Adrenal gland (tissue), 19 donors: ENCODE results near the gene BCL2. TPM values are rescaled to one million over a fixed set of nuclear protein-coding genes. Genes with fewer than 3 reads are reported as not detected.

Experiments used
- DNase-seq, 7 donors: peaks; one replicate each; pipeline ENCODE4 v3.0.0-alpha.2; 2019 to 2020
- H3K27ac ChIP-seq, 5 donors: fragments of 200-600 bp; sonication (generic) in 4 of 5; 1 replicate in 3 of 5; 2 replicates in 2 of 5; pipeline versions ENCODE4 v1.5.1 to v1.8.0; 2016 to 2020; ENCODE audit warnings: mild to moderate bottlenecking in 1 of 5
- H3K27me3 ChIP-seq: fragments of 200-600 bp; 2 replicates; pipeline ENCODE4 v1.8.0; 2021
- H3K36me3 ChIP-seq, 2 donors: fragments of 200-600 bp; replicated peaks in 1 of 2; 1 replicate in 1 of 2; 2 replicates in 1 of 2; pipeline versions ENCODE4 v1.5.1 to v1.8.0; 2018 to 2022
- H3K4me1 ChIP-seq, 2 donors: fragments of 200-600 bp; replicated peaks in 1 of 2; 1 replicate in 1 of 2; 2 replicates in 1 of 2; pipeline versions ENCODE4 v1.5.1 to v1.8.0; 2018 to 2021
- H3K4me3 ChIP-seq, 4 donors: fragments of 200-600 bp; sonication (generic) in 3 of 4; one replicate each; pipeline ENCODE4 v1.5.1; 2016 to 2018
- H3K9me3 ChIP-seq, 3 donors: fragments of 200-600 bp; sonication (generic) in 1 of 3; replicated peaks in 1 of 3; 1 replicate in 2 of 3; 2 replicates in 1 of 3; pipeline versions ENCODE4 v1.5.1 to v1.8.0; 2016 to 2021
- CTCF ChIP-seq, 6 experiments: fragments of 450-650 bp in 4 of 6; fragments of 200-600 bp in 2 of 6; sonication (generic) in 1 of 6; IDR thresholded peaks; 1 replicate in 5 of 6; 2 replicates in 1 of 6; pipeline versions ENCODE4 v1.5.1 to v1.8.0; 2016 to 2021; ENCODE audit warnings: antibody characterized with exemption in 6 of 6, mild to moderate bottlenecking in 2 of 6, moderate library complexity in 1 of 6
- POLR2A ChIP-seq, 2 donors: fragments of 450-650 bp; IDR thresholded peaks; one replicate each; pipeline ENCODE4 v1.6.1; 2017; ENCODE audit warnings: antibody characterized with exemption in 2 of 2, mild to moderate bottlenecking in 2 of 2, moderate library complexity in 1 of 2
- WGBS, 4 donors: extraction: QIAGEN DNeasy Blood & Tissue Kit in 2 of 4; methylation state at CpG; one replicate each; pipeline versions ENCODE4 v1.1.5 to v1.1.7; 2013 to 2017; 5-methylcytosine and 5-hydroxymethylcytosine counted together
- intact Hi-C, 2 donors: fragments of 100-400 bp; cut with DNase I; formaldehyde crosslinking; loops; one replicate each; pipeline versions ENCODE4 v1.14.1 to v1.15.0; 2022 to 2023
- long read RNA-seq, 10 donors: library from polyadenylated mRNA in 3 of 10; unstranded in 2 of 10; stranded (forward) in 1 of 10; transcript quantifications; one replicate each; pipeline ENCODE4 v2.0.0 and lab custom pipeline, GENCODE V29; 2021 to 2026
- polyA plus RNA-seq, 3 donors: library from polyadenylated mRNA; stranded (reverse); fragments of 200-250 nt in 2 of 3; fragments of 350-450 nt in 1 of 3; fragmentation: Illumina TruSeq in 1 of 3; extraction: RNeasy Lipid Tissue Mini Kit (QIAGEN cat#74804) in 1 of 3; gene quantifications; one replicate each; pipeline ENCODE4 v1.2.3, GENCODE V29; 2013 to 2014
- total RNA-seq, 9 donors: library from RNA; depleted of rRNA in 4 of 9; stranded (reverse); fragments of >200 nt in 4 of 9; fragments of 120-200 nt in 1 of 9; fragmentation: NEBNext Ultra II Directional in 1 of 9; extraction: Animal tissue kit (Norgen Biotek cat#: 25700) in 1 of 9; gene quantifications; one replicate each; pipeline versions ENCODE4 v1.1.0 to v1.2.4, GENCODE V29; 2013 to 2023
- donor health status: healthy with polysubstance abuse.
- donor health status: Bipolar disorder and iron deficiency.
- donor health status: DM: yes; HTN: yes; CAD: no.
- donor health status: DM: no; HTN: no; CAD: no.
- donor health status: DM: no; HTN: no; CAD: no.
- donor health status: DM: yes; HTN: yes; CAD: no.

BCL2 gene
- total RNA-seq (1 to 10 TPM in 8 of 9 donors, under 1 TPM in 1; 0.85 to 7.7 (median 4.2) TPM), polyA plus RNA-seq (1 to 10 TPM; 1.2 to 2.9 (median 1.5) TPM)
- long read RNA-seq, donor 1, full-length matches to known transcripts, result 1 of 1 reads
- long read RNA-seq, donor 1, partial matches to known transcripts, result 0 of 1 reads
- long read RNA-seq, donor 1, other reads (novel, unspliced or antisense), result 0 of 1 reads
- long read RNA-seq, donor 2, result 0 reads
- long read RNA-seq, donor 3, full-length matches to known transcripts, result 2 of 2 reads
- long read RNA-seq, donor 3, partial matches to known transcripts, result 0 of 2 reads
- long read RNA-seq, donor 3, other reads (novel, unspliced or antisense), result 0 of 2 reads
- long read RNA-seq, donor 4, result 0 reads
- long read RNA-seq, donor 5, partial matches to known transcripts, result 1 of 1 reads
- long read RNA-seq, donor 5, other reads (novel, unspliced or antisense), result 0 of 1 reads
- long read RNA-seq, donor 6, partial matches to known transcripts, result 0 of 1 reads
- long read RNA-seq, donor 6, other reads (novel, unspliced or antisense), result 1 of 1 reads
- long read RNA-seq, donor 7, full-length matches to known transcripts, result 1 of 1 reads
- long read RNA-seq, donor 7, partial matches to known transcripts, result 0 of 1 reads
- long read RNA-seq, donor 7, other reads (novel, unspliced or antisense), result 0 of 1 reads
- long read RNA-seq, donor 8, result 0 reads
- long read RNA-seq, donor 9, full-length matches to known transcripts, result 1 of 1 reads
- long read RNA-seq, donor 9, partial matches to known transcripts, result 0 of 1 reads
- long read RNA-seq, donor 9, other reads (novel, unspliced or antisense), result 0 of 1 reads
- long read RNA-seq, donor 10, full-length matches to known transcripts, result 1 of 1 reads
- long read RNA-seq, donor 10, partial matches to known transcripts, result 0 of 1 reads
- long read RNA-seq, donor 10, other reads (novel, unspliced or antisense), result 0 of 1 reads

- no peaks in the 10 kb centered on the region for H3K36me3 ChIP-seq
- no peaks in the 10 kb centered on the region for H3K9me3 ChIP-seq
- H3K27me3 ChIP-seq, result peaks cover 5% of the 10 kb centered on the region
- H3K27ac ChIP-seq, result peak within 1 kb of the TSS in 3 of 5 donors; percentile 53 to 87 (median 72)
- TF ChIP-seq CTCF (IDR thresholded peaks at IDR 0.05) (no peak), POLR2A (IDR thresholded peaks at IDR 0.05) (peak in 1 of 2 donors; percentile 0)
- intact Hi-C loops, result loop anchor here (5.0 to 10.0 kb wide), 4 partner anchors 187 to 302 kb away; no protein-coding TSS in a partner anchor
- peak within 1 kb of the TSS in 3 of 4 donors; percentile 8 to 78 (median 60) for H3K4me3 ChIP-seq
- peaks cover 0 to 4% of the 10 kb centered on the region in 2 donors for H3K4me1 ChIP-seq
- DNase-seq, result peak in 5 of 7 donors; percentile 19 to 33 (median 29)
- 0 to 1% (median 0%) methylated on average over 22 to 78 of the region's 78 CpGs for WGBS, 4 donors
Observed at GRCh38 chr18:63319383-63320122, at the start of gene BCL2. TSS of gene BCL2 (minus strand) at chr18:63319769.

- intact Hi-C loops, result loop anchor here in 1 of 2 donors (10.0 kb wide), 1 partner anchor 46 kb away; no protein-coding TSS in a partner anchor
- Histone ChIP-seq H3K4me1 (peaks cover 0 to 28% of the 10 kb centered on the region in 2 donors), H3K27me3 (no peaks in the 10 kb centered on the region), H3K36me3 (no peaks in the 10 kb centered on the region), H3K9me3 (no peaks in the 10 kb centered on the region), H3K4me3 (no peak overlapping the region), H3K27ac (no peak overlapping the region)
- TF ChIP-seq POLR2A (IDR thresholded peaks at IDR 0.05) (no peak), CTCF (IDR thresholded peaks at IDR 0.05) (no peak)
- 78 to 87% (median 79%) methylated on average over 4 of the region's 4 CpGs for WGBS, 4 donors
- no peak for DNase-seq
Observed at GRCh38 chr18:63368611-63369010, 49.0 kb upstream of the BCL2 start.

GRCh38 chr18:63367053-63367953, 47.7 kb upstream of the BCL2 start, which contains the start of gene KDSR:
TSS of gene KDSR (minus strand) at chr18:63367206. CDS start at chr18:63367118, 88 bp downstream.
- no peaks in the 10 kb centered on the region for H3K27me3 ChIP-seq
- H3K36me3 ChIP-seq, result peaks cover 0 to 4% of the 10 kb centered on the region in 2 donors
- H3K4me3 ChIP-seq, result peak within 1 kb of the TSS; percentile 41 to 81 (median 68)
- peak; percentile 94 to 98 (median 97) for DNase-seq
- peaks cover 0 to 28% of the 10 kb centered on the region in 2 donors for H3K4me1 ChIP-seq
- H3K27ac ChIP-seq, result peak within 1 kb of the TSS; percentile 83 to 100 (median 98)
- no peaks in the 10 kb centered on the region for H3K9me3 ChIP-seq
- 0 to 1% (median 0%) methylated on average over 10 to 90 of the region's 90 CpGs for WGBS, 4 donors
- TF ChIP-seq CTCF (IDR thresholded peaks at IDR 0.05) (no peak), POLR2A (IDR thresholded peaks at IDR 0.05) (peak; percentile 91 to 92)
- intact Hi-C loops, result loop anchor here in 1 of 2 donors (10.0 kb wide), 1 partner anchor 47 kb away; no protein-coding TSS in a partner anchor
